Midbrain (tissue), 1 donor: ENCODE data around the gene GRIK4.
"Not testable (repeated sequence)": the region's sequence is repeated elsewhere in the genome, so short reads cannot be mapped to it uniquely, and the experiment has no call there.

ENCODE experiments used
- DNase-seq: peaks from one replicate; lab custom pipeline; 2025; lab: John Stamatoyannopoulos, UW

Gene GRIK4

DNA sequence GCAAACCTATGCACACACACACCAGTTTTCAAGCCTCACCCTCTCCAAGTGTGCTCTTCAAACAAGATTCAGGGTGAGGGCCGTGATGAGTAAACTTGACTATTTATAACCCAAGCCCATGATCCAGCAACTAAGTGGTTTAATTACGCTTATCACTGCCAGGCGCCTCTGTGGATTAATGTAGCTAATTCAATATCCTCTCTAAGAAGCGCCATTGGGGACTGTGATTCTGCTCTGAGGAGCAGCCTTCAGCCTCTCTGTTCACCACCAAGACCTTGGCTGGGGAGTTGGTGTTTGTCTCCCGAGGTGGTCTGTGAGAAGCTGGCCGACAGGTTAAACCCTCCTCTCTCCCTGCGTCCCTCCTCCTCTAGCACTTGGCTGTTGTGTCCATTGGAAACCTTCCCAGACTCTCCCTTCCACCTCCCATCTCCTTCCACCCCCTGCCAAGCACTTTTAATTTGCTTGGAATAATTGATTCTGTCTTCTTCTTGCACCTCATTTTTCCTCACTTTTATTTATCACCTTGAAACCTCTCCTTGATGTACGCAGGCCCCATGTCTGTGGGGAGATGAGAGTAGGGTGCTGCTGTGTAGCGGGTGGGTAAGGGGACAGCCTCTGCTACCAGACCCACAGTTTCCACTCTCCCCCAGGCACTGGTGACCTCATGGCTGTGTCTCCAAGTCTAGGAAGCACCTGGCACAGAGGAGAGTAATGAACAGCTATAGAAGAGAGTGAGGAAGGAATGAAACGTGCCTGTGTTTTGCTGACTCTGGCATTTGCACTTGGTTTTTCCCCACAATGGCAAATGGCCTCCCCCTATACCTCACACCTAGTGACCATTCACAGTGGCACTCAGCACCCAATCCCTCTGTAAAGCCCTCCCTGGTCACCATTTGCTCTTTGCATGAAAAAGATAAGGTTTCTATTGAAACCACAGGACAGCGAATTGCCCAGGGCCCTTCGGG, 236.6 kb downstream of the GRIK4 start:
- DNase-seq, result no peak

DNA sequence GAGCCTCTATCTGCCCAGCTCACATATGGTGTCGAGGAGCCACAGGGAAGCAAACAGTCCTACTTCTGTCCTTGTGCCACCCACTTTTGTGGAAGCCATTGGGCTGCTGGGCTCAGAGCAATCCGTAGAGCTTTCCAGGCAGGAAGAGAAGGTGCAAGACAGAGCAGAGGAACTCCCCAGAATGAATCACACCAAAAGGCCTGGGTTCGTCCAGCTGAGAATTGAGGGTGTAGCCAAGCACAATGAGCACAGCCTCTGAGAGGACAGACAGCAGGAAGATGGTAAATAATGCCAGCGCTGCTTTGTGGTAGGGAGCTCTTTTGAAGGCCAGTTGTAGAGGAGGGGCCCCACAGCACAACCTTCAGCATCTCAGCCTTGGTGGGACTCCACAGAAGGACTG, 237.8 kb downstream of the GRIK4 start:
- DNase-seq, result no peak

GRCh38 chr11:120750647-120751549, 239.3 kb downstream of the GRIK4 start:
- DNase-seq, result peak; percentile 23

DNA sequence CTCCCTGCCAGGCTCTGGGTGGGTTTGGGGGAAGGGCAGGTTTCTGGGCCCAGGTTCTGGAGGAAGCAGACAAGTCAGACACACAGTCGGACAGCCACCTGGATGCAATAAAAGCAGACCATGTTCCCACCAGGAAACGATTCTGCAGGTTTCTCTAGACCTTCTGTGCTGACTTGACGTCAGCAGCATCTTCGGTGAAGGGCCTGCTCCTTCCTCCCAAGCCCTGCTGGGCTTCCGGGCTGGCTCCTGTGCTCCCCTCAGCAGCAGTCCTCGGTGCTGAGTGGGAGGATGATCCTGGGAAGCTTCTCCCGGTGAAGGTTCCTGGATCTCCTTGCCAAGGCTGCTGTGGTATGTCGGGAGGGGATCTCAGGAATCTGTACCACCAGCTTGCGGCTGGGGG, 240.0 kb downstream of the GRIK4 start:
- DNase-seq, result no peak

DNA sequence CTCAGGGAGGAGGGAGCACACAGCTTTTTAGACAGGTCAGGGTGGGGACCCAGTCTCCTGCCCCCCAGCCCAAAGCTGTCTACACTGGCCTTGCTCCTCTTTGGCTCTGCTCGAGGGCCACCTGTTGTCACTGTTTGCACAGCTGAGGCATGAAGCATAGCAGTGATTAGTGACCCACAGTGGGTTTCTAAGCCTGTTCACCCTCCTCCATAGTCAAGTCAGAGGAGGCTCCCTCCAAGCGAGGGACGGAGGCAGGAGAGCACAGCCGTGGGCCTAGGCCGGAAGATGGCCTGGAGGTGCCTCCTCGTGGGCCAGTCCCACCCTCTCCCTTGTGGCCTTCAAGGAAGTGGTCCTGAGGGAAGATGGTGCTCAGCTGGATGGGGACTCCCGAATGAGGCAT, 241.1 kb downstream of the GRIK4 start:
- DNase-seq, result no peak

GRCh38 chr11:120756931-120757330, 245.4 kb downstream of the GRIK4 start:
- no peak for DNase-seq

DNA sequence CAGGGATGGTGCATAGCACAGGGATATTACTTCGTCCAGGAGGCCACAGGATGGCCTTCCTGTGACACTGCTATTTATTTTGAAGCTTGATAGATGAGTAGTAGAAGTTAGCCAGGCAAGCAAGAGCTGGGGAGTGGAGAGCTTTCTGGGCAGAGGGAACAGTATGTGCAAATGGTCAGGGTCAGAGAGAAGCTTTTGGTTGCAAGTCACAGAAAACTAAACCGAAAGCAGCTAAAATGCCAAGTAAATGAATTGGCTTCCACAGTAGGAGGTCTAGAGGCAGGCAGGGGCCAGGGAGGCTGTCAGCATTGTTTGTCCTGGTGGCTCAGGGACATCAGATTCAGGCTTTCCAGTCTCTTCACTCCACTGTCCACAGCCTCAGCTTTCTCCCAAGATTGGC, 247.5 kb downstream of the GRIK4 start:
- no peak for DNase-seq

DNA sequence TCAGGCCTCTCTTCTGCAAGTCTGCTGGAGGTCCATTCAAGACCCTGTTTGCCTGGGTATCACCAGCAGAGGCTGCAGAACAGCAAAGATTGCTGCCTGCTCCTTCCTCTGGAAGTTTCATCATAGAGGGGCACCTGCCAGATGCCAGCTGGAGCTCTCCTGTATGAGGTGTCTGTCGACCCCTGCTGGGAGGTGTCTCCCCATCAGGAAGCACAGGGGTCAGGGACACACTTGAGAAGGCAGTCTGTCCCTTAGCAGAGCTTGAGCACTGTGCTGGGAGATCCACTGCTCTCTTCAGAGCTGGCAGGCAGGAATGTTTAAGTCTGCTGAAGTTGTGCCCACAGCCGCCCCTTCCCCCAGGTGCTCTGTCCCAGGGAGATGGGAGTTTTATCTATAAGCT, 254.2 kb downstream of the GRIK4 start:
- DNase-seq, result not testable (repeated sequence)

DNA sequence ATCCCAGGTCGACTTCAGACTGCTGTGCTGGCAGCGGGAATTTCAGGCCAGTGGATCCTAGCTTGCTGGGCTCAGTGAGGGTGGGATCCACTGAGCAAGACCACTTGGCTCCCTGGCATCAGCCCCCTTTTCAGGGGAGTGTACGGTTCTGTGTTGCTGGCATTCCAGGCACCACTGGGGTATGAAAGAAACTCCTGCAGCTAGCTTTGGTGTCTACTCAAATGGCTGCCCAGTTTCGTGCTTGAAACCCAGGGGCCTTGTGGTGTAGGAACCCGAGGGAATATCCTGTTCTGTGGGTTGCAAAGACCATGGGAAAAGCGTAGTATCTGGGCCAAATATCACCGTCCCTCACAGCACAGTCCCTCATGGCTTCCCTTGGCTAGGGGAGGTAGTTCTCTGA, 254.8 kb downstream of the GRIK4 start:
- no peak for DNase-seq

- DNase-seq, result no peak
Measured at GRCh38 chr11:120768949-120769348, 257.4 kb downstream of the GRIK4 start.

GRCh38 chr11:120769906-120770305, 258.4 kb downstream of the GRIK4 start:
- no peak for DNase-seq

GRCh38 chr11:120771551-120772060, 260.1 kb downstream of the GRIK4 start:
- DNase-seq, result no peak

DNA sequence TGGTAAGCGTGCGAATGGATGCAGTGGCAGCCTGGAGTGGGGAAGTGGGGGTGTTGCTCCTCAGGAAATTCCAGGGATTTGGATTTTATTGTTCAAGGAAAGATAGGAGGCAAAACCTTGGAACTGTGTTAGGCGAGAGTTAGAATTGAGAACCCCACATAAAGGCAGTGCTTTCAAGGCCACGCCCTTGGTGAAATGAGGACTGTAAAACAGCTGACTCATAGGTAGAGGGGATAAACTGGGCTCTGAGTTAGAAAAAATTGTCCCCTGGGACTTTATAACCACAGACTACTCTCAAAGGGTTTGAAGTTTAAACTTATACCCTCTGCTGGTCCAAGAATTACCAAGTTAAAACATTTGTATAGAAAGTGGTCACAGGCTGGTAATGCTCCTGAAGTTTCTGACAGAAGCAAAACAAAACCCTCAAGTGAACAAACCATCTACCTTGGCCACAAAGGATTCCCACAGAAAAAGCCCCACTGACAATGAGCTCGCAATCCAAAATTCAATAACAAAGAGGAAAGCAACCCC, 262.0 kb downstream of the GRIK4 start:
- DNase-seq, result no peak

DNA sequence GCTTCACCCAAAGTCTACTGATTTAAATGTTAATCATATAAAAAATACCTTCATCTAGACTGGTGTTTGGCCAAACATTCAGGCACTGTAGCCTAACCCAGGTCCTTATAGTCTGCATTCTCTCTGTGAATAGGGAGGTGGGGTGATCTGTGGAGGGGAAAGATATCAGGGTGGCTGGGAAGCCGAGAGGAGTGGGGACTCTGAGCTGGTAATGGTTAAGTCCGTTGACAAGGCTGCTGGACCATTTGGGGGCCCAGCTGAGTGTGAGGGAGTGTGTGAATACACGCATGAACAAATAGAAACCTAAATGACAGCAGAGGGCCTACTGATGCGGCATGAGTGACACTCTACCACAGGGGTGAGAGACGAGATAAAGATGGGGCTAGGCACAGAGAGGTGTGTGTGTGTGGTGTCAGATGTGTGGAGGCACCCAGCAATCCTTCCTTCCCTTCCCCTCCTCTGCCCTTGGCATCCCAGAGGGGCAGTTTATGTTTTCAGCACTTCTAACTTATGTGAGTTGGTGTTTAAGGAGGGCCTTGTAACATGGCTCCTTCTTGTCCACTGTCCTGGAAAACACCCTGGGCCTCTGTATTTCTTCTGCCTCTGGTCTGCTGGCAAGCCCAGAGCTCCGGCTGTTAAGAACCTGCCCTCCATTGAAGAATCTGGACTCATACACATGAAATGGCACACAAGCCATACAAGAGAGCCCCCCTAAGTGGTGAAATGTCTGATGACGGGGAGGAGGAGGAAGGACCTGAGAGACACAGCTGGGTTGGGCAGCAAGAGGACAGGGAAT, 263.2 kb downstream of the GRIK4 start:
- no peak for DNase-seq

- no peak for DNase-seq
Measured at GRCh38 chr11:120775986-120776951, 264.7 kb downstream of the GRIK4 start.

DNA sequence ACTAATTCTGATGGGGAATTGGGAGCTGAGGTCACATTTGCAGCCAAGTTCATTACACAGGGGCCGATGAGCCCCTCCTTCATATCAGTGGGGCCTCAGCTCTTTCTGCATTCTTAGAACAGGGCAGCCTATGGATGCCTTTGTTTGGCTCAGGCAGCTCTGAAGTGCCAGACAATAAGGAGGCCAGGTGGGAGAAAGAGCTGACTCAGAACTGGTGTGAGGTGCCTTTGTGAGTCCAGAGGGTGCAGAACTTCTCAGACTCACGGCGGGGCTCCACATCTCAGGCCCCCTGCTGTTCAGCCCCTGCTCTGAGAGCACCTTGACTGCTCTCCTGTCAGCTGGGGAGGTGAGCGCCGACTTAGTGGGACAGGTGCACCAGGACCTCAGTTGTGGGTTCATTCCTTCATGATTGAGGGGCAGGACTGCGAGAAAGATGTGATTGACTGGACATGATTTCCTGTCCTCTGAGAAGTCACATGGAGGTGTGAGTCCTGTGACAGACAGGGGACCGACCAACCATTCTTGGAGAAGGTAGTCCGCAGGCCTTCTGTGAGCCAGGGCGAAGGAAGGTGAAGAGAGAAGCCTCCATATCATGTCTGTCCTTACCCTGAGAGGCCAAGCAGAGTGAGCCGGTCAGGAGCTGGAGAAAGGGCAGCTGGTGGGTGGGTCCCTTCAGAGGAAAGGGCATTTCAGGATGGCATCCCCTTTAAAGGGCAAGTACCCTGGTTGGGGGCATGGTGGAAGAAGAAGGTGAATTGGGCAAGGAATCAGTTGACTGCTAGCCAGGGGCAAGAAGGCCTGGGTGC, 267.3 kb downstream of the GRIK4 start:
- DNase-seq, result no peak

DNA sequence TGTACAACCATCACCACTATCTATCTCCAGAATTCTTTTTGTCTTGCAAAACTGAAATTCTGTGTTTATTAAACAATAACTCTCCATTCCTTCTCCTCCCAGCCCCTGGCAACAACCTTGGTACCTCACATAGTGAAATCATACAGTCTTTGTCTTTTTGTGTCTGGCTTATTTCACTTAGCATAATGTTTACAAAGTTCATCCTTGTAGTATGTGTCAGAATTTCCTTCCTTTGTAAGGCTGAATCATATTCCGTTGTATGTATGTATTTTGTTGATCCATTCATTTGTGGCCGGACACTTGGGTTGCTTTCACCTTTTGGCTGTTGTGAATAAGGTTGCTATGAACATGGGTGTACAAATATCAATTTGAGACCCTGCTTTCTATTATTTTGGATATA, 268.7 kb downstream of the GRIK4 start:
- no peak for DNase-seq

- DNase-seq, result no peak
Measured at GRCh38 chr11:120781486-120782120, 270.1 kb downstream of the GRIK4 start.
